Raji (cell line): ENCODE measurements around the gene B3GLCT.

Experiments
- POLR2A ChIP-seq: IDR thresholded peaks from 2 replicates; pipeline ENCODE4 v1.6.1; 2011; ENCODE audit warnings: low read depth, low read length, control low read depth; ENCODE audit not compliant: insufficient read depth

The B3GLCT gene

GRCh38 chr13:31227870-31228269, 28.1 kb downstream of the B3GLCT start:
- no peak for TF ChIP-seq POLR2A

DNA sequence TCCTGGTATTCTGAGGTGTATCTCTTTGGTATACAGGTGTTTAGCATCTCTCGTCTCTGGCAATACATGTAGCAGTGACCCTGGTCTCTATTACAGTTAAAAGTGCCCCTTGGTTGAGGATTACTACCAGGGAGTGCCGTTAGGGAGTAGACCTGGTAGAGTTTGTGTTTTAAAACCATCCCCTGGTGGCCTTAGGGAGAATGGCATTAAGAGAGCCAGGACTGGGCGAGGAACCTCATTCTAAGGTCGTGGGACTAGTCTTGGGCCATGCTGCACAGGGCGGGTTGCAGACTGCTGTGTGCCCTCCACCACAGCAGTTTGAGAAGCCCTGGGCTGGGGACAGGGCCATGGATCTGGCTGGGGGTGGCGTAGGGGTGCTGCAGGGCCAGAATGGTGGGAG, 35.0 kb downstream of the B3GLCT start:
- no peak for TF ChIP-seq POLR2A

DNA sequence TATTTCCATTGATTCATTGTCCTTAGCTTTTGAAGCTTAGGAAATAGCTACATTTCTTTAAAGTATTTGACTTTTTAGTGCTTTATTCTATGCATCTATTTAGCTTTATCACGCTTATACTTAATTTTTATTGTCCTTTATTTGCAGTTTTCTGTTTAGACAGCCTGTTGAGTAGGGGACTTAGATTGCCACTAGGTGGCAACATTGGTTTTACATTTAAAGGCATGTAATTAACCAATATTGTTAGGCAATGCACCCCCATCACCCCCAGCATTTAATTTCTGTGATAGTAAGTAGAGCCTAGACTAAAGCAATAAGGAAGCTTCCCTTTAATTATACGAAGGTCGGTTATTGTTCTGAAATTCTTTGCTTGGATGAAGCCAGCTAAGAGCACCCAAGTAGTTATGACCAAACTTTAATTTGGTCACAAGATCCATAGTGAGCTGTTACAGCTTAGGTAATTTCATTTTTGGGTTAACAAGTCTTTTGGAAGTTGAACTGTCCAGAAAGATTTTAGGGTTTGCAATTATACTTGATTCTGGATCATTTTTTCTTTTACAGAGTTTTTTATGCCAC, 36.5 kb downstream of the B3GLCT start:
- no peak for TF ChIP-seq POLR2A

DNA sequence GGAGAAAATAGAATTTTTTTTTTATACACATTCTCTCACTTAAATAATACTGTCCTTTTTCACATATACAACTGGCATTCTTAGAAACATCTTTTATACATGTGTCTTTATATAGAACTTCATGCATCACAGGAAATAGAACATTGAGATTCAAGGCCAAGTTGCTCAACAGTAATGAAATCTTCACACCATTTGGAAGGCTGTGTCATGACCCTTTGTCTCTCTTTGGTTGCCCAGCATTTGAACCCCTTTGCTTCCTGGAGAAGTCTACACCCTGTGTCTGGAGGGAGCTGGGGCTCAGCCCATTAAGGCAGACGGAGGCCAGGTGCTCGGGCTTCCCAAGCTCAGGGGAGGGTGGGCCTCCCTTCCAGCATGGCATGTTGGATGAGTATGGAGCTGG, 41.1 kb downstream of the B3GLCT start:
- TF ChIP-seq POLR2A: no peak

DNA sequence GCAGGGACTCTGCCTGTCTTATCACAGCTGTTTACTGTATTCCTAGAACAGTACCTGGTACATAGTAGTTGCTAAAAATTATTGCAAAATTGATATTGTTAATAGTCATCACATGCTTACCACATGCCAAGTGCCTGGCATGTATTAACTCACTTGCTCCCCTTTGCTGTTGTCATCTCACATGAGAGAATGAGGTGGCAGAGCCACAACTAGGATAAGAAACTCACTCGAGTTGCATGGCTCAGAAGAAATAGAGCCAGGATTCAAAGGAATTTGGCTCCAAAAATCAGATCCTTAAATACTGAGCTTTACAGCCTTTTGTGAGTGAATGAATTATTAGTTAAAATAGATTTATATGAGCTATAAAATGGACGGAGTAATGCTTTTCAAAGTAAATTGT, 42.6 kb downstream of the B3GLCT start:
- no peak for TF ChIP-seq POLR2A

DNA sequence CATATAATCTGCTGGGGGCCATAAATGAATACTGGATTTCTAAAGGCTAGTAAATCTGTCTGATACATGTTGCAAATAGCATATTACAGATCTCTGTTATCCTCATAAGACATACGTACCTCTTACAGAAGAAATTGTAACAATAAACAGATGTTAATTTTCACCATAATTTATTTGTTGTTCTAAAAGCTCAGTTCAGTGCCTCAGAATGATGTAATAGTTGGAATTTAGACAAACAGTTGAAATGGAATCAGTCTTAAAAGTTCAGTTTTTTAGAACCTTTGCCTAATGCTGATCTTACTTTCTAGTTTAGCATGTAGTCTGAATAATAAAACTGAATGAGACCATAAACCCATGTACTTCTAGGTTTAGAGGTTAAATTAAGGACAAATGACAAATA, 43.1 kb downstream of the B3GLCT start:
- no peak for TF ChIP-seq POLR2A

GRCh38 chr13:31245598-31246373, 46.0 kb downstream of the B3GLCT start:
- no peak for TF ChIP-seq POLR2A

GRCh38 chr13:31246918-31247317, 47.1 kb downstream of the B3GLCT start:
- no peak for TF ChIP-seq POLR2A

GRCh38 chr13:31248361-31248760, 48.6 kb downstream of the B3GLCT start:
- TF ChIP-seq POLR2A: no peak

GRCh38 chr13:31248965-31249539, 49.3 kb downstream of the B3GLCT start:
- TF ChIP-seq POLR2A: no peak

GRCh38 chr13:31250435-31250834, 50.7 kb downstream of the B3GLCT start:
- no peak for TF ChIP-seq POLR2A

DNA sequence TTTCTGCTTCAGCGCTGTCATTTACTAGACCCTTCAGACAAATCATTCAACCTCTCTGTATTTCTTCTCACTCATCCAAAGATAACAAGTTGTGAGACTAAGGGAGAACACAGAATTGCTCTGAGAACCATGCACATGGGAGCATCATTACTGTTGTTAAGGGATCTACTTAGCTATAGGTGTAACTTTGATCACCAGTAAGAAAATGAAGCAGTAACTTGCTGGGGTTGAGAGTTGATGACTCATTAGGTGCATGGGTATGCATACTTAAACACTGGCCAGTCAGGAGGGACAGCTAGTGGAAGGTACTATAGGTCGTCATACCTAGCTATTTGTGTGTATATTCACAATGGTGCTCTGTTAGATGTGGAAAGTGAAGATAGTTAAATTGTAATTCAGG, 61.5 kb downstream of the B3GLCT start:
- TF ChIP-seq POLR2A: no peak

GRCh38 chr13:31263346-31263745, 63.6 kb downstream of the B3GLCT start:
- no peak for TF ChIP-seq POLR2A

DNA sequence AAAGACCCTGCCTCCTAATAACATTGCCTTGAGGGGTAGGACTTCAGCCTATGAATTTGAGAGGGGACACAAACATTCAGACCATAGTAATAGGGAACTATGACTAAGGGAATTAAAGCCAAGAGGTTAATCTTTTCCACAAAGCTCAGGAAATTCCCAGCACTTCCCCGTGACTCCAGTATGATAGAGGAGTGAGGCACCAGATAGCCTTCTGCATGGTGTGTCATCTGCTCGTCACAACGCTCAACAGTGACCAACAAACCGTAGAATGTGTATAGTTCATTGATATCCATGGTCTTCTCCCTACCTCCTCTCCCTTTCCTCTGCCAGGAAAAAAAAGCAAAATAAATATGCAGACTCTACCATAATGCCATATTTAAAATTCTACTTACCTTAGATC, 64.4 kb downstream of the B3GLCT start:
- no peak for TF ChIP-seq POLR2A

- TF ChIP-seq POLR2A: no peak
Observed at GRCh38 chr13:31267126-31267784, 67.5 kb downstream of the B3GLCT start.

- TF ChIP-seq POLR2A: no peak
Observed at GRCh38 chr13:31274390-31274789, 74.6 kb downstream of the B3GLCT start.

DNA sequence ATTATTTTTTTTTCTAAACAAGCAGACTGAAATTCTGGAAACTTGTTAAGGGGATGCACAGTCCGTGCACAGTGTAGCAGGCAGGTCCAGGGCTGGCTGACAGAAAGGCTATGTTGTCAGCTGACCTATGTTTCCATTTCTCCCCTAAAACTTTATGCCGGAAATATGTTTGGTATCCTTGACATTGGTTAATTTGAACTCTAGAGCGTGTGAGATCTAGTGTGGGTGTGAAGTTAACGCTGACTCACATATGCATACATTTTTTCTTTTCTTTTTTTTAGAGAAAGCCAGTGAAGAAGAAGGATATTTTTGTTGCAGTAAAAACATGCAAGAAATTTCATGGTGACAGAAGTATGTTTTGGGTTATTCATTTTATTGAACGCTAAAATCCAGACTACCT, 76.6 kb downstream of the B3GLCT start:
- no peak for TF ChIP-seq POLR2A

DNA sequence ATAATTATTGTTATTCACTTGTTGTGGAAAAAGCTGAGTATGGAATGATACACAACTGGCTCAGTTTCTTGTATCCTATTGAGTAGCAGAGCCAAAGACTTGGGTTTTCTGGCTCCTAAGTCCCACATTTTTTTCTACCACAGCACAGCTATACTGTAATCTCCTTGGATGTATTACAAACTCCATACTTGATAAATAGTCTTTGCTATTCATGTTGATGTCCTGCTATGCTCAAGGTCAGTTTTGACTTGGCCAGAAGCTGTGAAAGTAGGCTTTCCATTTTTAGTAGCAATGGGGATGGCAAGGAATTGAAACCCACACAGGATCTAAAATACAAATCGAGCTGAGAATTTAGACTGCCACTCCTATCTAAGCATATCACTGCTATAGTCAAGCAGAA, 79.1 kb downstream of the B3GLCT start:
- TF ChIP-seq POLR2A: no peak
